NCI-H128 (cell line): Measurements from ENCODE around the gene ABCG1.

Experiments used
- DNase-seq: peaks from one replicate; lab custom pipeline; 2025; ENCODE audit not compliant: unreplicated experiment; lab: John Stamatoyannopoulos, UW

ABCG1 gene

DNA sequence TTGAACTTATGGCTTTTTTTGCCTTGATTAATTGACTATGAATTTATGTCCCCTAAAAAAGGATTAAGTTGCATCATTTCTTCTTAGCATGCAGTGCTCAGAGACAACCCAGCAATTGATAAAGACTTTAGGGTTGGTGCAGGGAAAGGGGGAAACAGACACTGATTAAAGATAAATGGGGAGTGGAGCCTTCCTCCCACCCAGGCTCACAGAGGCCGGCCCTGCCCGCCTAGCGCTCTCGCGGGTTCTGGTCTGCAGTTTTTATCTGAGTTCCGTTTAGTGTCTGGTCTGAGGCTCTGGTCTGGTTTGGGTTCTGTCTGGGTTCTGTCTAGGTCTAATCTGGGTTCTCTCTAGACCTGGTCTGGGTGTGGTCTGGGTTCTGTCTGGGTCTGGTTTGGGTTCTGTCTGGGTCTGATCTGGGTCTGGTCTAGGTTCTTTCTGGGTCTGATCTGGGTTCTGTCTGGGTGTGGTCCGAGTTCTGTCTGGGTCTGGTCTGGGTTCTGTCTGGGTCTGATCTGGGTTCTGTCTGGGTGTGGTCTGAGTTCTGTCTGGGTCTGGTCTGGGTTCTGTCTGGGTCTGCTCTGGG lies 48.1 kb downstream of the ABCG1 start:
- DNase-seq, result no peak

GRCh38 chr21:42269386-42269785 lies 50.4 kb downstream of the ABCG1 start:
- DNase-seq, result no peak

DNA sequence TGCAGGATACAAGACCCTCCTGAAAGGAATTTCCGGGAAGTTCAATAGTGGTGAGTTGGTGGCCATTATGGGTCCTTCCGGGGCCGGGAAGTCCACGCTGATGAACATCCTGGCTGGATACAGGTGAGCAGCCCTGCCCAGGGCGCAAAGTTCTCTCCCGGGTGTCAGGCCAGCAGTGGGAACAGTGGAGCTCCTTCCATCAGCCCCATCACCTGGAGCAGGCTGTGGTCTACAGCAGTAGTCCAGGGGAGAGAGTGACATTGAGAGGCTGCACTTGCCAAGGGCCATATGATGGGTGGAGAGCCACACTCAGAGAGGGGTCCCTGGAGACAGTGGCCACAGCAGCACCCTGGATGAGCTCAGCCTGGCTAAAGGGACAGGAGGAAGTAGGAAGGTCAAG lies 52.1 kb downstream of the ABCG1 start:
- DNase-seq, result no peak

DNA sequence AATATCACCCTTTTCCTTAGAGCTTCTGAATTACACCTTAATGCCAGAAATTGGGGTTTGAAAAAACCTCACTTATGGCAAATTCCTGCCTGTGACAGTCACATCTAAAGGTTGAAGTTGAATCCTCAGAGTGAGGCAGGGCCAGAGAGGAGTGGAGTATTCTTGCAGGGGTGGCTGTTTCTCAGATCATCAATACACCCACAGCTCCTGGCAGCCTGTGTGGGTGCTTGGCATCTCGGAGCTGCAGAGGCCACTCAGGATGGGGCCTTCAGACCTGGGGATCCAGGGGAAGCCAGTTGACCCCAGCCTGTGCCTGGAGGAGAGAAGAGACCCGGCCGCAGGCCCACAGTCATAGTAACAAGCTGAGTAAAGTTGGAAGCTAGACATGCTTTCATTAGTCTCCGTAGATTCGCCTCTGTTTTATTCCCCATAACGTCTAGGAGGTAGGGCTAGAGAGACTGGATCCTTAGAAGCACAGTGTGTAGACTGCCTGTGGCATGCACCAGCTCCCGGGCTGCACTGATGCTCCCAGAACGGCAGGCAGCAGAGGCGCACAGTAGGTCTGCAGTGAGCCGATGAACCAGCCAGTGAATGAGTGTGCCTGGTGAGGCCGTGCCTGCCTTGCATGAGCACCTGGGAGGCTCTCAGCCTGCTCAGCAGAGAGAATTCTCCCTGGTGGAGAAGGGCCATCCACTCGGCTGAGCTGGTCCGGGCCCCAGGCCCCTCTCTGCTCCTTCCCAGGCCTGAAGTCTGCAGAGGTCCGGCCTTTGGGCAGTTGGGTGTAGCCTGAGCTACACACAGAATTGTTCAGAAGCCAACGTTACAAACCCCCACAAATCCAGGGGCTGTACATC lies 53.4 kb downstream of the ABCG1 start:
- no peak for DNase-seq

DNA sequence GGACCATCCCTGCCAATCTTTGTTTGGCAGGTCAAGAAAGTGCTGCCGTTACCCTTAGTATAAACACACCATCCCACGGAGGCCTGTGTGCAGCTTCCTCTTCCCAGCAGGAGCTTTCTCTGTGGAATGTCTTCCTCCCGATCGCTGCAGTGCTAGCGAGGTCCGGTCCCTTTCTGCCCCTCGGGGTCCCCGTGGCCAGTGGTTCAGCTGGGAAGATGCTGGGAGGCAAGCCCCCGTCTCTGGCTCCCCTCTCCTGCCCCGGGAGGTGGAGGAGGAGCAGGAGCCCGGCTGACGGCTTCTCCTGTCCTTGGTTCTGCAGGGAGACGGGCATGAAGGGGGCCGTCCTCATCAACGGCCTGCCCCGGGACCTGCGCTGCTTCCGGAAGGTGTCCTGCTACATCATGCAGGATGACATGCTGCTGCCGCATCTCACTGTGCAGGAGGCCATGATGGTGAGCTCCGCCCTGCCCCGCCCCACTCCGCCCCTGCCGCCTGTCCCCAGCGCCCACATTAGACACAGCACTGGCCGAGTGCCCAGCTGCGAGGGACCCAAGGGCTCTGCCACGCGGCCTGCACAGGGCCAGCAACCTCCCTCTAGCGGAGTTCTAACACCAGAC lies 54.2 kb downstream of the ABCG1 start:
- no peak for DNase-seq

GRCh38 chr21:42276076-42276475 lies 57.1 kb downstream of the ABCG1 start:
- no peak for DNase-seq

DNA sequence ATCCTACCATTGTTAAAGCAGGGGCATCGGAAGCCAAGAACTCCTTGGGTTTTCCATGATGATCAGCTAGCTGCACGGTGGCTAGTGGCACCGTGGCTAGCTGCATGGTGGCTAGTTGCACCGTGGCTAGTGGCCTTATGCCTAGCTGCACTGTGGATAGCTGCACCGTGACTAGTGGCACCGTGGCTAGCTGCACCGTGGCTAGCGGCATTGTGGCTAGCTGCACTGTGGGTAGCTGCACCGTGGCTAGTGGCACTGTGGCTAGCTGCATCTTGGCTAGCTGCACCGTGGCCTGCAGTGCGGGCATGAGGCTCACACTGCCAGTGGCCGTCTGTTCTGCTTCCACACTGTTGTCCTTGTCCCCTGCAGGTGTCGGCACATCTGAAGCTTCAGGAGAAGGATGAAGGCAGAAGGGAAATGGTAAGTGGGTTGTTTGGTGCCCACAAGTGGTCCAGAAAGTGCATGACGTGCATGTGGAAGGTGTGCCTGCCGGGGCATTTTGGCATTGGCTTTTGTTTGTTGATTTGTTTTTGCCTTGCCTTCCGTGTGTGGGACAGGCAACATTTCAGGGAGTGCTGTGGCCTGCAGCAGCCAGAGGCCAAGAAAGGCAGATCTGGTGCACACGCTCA lies 57.7 kb downstream of the ABCG1 start:
- DNase-seq, result no peak

DNA sequence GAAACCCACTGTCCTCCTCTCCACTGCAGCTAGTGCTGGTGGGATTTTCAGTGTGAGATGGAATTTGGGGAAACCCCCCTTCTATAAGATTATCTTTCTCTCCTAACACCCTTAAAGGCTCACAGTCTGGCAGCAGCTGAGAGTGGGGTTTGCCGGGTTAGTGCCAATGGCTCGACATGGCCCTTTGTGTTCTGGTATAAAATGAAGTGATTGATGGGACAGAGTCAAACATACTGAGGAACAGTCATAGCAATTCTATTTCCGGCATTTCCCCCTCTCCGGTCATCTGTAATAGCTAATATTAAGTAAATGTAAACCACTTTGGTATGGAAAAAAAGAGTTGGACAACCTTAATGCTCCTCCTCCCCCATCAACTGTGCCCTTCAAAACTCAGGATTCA lies 58.7 kb downstream of the ABCG1 start:
- no peak for DNase-seq

DNA sequence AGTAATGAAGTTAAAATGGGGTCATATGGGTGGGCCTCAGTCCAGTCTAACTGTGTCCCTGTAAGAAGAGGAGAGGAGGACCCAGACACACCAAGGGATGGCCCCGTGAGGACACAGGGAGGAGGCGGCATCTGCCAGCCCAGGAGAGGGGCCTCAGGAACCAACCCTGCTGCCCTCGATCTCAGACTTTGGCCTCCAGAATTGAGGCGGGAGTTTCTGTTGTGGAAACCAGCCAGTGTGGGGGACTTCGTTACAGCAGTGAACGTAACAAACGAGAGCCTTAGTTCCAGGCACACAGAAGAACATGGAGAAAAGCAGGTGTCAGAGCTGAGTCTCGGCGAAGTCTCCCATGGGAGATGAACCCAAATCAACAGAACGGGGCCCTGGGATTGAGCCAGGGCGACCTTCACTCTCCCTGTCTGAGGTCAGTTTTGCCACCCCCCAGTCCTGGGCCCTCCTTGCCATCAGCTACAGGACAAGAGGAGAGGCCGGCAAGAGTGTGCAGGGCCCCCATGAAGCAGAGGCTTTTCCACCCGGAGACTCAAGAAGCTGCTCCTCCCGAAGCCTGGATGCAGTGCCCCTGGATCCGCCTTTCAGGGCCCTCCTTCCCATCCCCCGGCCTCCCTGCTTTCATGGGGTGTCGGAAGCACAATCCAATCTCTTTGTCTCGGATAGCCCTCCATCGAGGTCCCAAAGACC lies 59.7 kb downstream of the ABCG1 start:
- no peak for DNase-seq

DNA sequence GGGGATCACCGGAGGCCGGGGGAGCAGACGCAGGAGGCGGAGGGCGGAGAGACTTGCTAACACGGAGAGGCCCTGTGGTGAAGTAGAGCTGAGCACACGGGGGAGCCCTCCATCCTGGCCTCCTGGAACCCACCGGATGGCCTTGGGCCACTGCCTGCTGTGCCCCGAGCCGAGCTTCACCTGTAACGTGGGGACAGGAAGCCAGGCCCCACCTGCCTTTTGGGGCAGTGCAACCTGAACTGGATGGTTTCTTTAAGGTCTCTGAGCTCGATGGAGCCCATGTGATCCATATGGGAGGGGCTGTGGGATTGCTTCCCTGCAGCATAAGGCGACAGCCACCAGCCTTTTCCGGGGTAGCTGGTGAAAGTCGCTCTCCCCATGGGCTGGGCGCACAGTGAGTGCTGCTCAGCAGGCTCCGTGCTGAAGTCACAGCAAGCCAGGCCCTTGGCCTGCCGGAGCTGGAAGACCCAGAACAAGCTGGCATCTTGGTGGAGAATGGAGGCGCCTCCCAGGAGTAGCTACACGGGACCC lies 60.5 kb downstream of the ABCG1 start:
- no peak for DNase-seq

DNA sequence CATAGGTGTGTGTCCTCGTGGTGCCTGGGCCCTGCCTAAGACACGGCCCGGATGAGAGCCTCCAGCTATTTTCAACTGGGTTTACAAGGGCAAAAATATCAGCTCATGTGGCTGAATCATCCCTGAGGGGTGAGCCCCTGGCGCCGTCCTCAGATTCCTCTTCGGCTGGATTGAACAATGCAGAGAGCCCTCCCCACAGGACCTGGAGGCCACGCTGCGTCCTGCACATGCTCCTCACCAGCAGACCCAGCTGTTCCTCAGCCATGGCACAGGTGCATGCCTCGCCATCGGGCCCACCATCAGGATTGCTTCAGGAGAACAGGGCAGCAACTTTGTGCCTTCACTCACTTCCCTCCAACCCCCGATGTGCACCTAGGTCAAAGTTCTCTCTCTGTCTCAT lies 60.9 kb downstream of the ABCG1 start:
- no peak for DNase-seq

DNA sequence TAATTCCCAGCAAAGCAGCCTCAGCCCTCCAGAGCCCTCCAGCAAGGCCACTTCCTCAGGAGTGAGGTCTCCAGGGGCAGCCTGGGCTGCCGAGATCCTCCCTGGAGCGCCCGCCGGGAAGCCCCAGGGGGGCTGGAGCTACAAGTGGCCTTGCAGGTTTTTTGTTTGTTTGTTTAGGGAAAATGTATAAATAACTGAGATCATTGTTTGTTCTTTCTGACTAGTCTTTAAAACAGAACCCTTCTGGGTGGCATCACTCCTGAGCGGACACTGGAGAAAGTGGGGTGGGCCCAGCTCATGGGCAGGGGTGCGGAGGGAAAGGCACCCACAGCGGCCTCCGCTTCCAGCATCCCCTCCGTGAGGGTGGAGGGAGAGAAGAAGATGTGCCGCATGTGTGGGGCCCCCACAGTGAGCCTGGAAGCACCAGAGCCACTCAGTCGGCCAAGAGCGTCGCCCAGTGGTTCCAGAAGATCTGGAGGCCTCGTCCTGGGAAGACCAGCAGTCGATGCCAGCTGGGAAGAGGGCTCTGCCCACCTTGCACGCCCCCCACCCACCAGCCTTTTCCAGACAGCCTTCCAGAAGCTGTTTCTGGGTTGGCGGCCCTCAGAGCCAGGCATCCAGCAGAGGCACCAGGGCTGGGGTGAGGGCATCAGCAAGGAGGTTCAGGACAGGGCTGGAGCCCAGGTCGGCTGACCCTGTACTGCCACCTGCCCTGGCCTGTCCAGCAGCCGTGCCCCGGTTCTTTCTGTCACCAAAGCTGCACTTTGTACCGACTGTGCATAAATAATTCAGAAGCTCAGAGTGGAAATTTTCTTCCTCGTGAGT lies 61.6 kb downstream of the ABCG1 start:
- no peak for DNase-seq

DNA sequence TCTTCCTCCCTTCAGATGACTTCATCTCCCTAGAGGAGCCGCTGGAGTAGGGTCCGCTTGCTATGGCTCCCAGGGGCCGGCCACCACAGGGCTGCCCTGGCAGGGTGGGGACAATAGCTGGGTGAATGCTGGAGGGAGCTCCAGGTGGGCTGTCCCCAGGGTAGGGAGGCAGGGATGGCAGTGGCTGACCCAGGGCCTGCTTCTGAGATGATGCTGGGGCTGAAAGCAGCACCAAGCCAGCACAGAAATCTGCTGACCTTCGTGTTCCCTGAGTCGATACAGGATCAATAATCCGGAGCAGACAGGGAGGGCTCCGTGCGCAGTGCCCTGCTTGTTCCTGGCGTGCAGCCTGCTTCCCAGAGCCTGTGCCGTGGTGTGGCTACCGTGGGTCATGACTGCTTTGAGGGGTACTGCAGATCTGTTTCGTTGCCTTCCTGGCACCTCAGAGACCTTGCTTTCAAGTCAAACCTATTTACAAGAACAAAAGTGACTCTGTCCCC lies 62.3 kb downstream of the ABCG1 start:
- no peak for DNase-seq

GRCh38 chr21:42282021-42282420 lies 63.1 kb downstream of the ABCG1 start:
- no peak for DNase-seq

DNA sequence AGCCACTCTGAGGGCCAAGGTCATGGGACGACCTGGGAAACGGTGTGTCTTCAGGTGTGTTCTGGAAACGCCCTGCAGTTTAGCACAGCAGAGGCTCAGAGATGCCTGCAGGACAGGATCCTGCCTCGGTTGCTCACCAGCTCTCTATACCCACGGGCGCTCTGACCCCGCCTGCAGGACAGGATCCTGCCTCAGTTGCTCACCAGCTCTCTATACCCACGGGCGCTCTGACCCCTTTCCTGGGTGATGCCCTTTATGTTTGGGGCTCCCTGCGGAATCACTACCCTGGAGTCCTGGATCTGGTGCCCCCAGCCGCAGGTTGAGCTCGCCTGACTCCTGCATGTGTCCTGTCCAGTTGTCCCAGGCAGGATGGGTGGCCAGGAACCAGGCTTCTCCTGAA lies 63.8 kb downstream of the ABCG1 start:
- no peak for DNase-seq

- DNase-seq, result no peak
These were observed 66.8 kb downstream of the ABCG1 start for GRCh38 chr21:42285569-42286245.

DNA sequence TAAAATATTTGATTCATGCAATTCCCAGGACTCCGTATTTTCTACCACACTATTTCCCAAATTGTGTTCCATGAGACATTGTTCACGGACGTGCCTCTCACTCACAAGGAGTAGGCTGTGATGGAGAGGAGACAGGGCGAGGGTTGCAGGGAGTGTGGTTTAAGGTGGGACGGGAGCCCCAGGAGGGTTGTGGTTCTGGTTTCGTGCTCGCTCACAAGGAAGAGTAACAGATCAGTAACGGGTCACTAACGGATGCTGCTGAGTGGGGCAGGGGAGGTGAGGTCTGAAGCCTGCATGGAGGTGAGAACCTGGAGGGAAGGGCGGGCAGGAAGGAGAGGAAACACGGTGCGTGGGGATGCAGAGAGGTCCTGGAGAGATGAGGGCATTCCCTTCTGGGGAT lies 67.5 kb downstream of the ABCG1 start:
- no peak for DNase-seq

DNA sequence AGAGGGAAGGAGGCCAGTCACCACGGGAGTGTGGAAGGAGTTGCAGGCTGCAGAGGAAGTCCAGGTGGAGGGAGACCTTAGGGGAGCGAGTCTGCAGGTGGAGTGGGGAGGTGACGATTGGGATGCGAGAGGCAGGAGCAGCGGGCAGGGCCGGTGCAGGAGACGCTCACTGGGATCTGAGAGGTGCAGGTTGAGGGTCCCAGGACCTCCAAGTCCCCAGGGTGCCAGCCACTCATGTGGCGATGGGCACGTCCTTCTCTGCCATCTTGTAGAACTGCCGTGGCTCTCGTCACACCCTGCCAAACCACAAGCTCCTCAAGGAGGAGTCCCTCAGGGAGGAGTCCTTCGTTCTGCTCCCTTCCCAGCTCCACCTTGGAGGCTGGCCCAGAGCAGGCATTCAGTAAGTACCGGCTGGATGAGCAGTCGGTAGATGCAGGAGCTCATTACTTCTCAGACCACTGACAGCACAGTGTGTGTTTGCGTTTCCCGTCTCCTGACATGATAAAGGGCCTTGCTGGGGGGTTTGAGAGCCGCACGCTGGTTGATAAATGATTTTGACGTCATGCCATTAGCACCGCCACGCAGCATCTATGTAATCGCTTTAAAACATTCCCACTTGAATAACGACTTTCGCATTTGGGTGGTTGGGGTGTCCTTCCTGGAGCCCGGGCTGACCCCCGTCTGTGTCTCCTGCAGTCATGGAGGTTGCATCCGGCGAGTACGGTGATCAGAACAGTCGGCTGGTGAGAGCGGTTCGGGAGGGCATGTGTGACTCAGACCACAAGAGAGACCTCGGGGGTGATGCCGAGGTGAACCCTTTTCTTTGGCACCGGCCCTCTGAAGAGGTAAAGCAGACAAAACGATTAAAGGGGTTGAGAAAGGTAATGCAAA lies 68.5 kb downstream of the ABCG1 start:
- no peak for DNase-seq
